ENCODE data around the gene MED29.

The MED29 gene

DNA sequence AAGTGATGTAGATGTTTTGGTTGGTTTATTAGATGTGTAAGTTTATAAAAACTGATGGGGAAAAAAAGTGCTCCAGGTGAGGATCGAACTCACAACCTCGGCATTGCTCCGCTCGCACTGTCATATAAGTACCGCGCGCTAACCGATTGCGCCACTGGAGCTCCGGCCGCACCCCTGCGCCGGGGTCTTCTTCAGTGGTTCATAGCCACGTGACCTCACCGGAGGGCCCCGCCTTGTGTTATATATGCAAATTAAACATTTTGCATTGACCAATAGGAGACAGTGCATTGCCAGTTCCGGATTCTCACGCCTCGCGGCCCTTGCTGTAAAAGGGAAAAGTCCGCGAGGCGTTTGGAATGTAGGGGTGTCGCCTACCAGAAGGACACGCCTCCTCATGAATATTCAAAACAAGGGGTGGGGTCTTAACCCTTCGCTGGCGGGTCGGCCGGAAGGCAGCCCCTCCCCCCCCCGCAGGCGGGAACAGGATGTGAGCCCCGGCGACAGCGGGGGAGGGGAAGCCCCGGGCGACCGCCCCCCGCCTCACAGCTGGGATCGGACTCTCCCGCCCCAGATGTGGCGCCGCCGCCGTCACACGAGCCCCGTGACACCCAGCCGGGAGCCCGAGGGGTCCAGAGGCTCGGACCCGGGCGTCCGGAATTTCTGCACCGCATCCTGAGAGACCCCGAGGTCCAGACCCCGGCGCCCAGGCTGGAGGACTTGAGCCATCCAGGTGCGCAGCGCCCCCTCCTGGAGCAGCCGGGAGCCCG is 21.1 kb downstream of the MED29 start, which contains the start of gene PLEKHG2:
TSS of gene PLEKHG2 (plus strand) at position 570 of the 767 bp plus-strand sequence. CDS start 1,418 bp downstream, outside the sequence.
- DNase-seq, result peak; percentile 95

DNA sequence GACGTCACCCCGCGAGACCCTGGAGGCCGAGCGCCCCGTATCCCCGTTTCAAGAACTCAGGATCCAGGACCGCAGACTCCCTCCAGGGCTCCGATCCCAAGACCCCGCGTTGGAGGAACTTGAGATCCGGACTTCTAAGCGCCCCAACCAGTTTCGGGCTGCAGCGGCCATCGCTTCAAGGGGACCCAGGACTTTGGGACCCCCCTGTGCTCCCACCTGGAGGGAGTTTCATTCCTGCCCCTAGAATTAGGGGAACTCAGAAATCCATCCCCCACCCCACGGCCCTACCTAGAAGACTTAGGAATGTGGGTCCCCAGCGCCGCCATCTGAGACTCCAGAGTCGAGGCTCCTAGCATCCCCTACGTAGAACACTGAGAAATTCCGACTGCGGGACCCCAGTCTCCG is 21.7 kb downstream of the MED29 start:
- DNase-seq, result no peak

GRCh38 chr19:39413272-39413910 is 22.2 kb downstream of the MED29 start:
- no peak for DNase-seq

DNA sequence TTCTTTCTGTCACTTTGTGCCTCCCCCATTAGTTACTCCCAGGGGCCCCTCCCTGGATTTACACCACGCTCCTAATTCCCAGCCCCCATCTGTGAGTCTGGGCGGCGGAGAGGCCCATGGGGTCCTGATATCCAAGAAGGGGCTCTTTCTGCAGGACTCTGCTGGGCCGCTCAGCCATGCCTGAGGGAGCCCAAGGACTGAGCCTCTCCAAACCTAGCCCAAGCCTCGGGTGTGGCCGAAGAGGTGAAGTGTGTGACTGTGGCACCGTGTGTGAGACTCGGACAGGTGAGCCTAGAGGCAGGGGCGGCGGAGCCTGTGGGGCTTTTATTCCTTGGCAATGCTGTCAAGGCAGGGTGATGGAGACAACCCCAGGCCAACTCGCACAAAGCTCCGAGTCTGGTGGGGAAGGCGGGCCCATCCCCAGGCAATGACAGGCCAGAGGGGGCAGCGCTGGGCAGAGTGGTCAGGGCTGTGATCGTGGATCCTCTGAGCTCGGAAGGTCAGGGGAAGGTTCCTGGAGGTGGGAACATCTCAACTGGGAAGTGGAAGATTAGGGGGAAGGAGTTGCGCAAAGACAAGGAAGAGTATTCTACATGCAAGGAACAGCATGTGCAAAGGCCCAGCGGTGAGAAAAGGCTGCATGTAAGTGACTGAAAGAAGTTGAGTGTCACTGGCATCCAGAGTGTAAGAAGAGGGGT is 22.9 kb downstream of the MED29 start:
- no peak for DNase-seq

DNA sequence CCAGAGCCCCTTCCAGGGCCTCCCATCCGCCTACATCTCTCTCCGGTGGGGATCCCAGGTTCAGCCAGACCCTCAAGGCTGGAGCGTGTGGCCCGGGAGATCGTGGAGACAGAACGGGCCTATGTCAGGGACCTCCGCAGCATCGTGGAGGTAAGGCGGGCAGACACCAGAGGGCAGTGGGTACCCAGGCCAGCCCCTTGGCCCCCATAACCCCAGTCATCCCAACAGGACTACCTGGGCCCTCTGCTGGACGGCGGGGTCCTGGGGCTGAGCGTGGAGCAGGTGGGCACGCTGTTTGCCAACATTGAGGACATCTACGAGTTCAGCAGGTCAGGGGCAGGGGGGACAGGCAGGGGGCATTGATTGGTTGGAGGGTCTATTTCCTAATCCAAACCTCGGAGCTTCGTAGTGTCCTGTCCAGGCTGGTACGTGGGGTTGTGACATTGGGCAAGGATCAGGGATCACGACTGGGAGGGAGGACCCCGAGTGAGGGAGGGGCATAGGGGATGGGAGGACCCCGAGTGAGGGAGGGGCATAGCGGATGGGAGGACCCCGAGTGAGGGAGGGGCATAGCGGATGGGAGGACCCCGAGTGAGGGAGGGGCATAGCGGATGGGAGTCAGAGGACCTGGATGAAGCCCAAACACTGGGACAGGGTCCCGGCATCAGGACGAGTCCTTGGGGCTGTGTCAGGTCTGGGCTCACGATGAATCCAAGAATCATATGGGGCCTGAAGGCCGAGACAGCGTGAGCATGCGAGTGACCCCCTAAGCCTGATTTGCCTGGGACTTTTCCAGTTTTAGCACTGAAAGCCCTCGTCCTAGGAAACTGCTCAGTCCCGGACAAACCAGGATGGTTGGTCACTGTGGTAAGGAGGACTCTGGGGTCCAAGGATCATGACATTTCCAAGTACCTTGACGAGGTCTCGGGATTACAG is 24.2 kb downstream of the MED29 start:
- no peak for DNase-seq

GRCh38 chr19:39416152-39417120 is 25.3 kb downstream of the MED29 start:
- no peak for DNase-seq

DNA sequence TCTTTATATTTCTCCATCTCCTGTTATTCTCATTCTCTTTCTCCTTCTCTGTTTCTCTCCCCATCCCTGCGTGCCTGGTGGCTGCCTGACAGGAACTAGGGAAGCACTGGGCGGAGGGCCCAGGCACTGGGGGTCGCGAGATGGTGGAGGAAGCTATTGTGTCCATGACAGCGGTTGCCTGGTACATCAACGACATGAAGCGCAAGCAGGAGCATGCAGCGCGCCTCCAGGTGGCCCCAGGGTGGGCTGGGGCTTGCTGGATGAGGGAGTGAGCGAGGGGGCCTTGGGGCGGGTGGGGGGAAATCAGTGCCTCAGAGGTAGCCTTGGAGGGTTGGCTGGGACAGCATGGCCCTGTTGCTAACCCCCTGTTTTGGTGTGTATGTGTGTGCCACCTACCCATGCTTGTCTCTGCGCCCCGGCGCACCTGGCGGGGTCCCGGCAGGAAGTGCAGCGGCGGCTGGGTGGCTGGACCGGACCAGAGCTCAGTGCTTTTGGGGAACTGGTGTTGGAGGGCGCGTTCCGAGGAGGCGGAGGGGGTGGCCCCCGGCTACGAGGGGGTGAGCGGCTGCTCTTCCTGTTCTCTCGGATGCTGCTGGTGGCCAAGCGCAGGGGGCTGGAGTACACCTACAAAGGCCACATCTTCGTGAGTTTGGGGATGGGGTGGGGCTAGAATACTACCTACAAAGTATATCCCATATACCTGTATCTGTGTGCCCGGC is 26.4 kb downstream of the MED29 start:
- no peak for DNase-seq

DNA sequence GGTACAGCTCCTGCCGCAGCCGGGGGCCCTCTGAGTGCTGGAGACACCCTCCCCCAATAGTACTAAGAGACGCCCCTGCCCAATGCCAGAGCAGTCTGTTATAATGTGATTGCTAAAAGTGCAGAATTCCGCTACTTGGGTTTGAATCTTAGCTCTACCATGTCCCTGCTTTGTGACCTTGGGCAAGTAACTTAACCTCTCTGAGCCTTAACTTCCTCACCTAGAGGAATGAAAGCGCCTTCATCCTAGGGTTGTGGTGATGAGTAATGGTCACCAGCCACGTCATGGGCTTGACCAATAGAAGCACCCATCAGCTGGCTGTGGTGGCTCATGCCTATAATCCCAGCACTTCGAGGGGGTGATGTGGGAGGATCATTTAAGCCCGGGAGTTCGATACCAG is 27.8 kb downstream of the MED29 start:
- DNase-seq, result no peak

- no peak for DNase-seq
Measured at GRCh38 chr19:39420769-39421168, 29.6 kb downstream of the MED29 start.

GRCh38 chr19:39422020-39422419 is 30.8 kb downstream of the MED29 start:
- no peak for DNase-seq

GRCh38 chr19:39423258-39424086 is 32.3 kb downstream of the MED29 start:
- no peak for DNase-seq

DNA sequence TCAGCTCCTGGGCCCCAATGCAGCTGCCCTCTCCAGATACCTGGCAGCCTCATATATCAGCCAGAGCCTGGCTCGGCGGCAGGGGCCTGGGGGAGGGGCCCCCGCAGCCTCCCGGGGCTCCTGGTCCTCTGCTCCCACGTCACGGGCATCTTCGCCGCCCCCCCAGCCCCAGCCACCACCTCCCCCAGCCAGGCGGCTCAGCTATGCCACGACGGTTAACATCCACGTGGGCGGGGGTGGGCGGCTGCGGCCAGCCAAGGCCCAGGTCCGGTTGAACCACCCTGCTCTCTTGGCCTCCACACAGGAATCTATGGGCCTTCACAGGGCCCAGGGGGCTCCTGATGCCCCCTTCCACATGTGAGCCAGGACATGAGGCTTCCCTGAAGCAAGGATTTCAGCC is 33.8 kb downstream of the MED29 start:
- DNase-seq, result no peak

GRCh38 chr19:39425744-39426143 is 34.6 kb downstream of the MED29 start:
- DNase-seq, result no peak

DNA sequence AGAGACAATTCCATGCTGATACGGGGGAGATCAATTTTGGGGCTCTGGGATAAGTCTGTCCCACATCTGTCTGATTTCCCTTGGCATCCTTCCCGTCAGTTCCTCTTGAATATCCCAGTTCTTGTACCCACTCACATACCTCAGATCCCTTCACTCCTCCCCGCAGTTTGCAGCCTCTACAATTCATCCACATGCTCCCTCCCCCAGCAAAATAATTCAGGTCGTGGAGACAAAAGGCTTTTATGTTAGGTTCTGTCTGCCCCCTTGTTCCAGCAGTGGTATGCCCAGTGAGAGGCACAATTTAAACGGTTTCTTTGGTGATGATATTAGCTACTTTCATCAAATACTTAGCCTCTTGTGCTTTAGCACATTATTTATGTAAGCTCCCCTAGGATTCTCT is 35.0 kb downstream of the MED29 start:
- DNase-seq, result no peak

DNA sequence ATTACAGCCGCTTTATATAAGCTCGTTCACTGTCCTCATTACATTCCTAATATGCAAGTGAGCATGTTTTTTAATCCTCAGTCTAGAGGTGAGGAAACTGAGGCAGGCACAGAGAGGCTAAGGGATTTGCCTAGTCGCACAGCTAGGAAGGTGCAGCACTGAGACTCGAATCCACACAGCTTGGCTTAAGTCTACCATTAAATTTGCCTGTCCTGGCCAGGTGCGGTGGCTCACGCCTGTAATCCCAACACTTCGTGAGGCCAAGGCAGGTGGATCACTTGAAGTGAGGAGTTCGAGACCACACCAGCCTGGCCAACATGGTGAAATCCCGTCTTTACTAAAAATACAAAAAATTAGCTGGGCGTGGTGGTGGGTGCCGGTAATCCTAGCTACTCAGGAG is 36.5 kb downstream of the MED29 start:
- no peak for DNase-seq

GRCh38 chr19:39428283-39429112 is 37.3 kb downstream of the MED29 start:
- DNase-seq, result no peak

- peak; percentile 70 for DNase-seq
Measured at GRCh38 chr19:39430675-39431593, 39.8 kb downstream of the MED29 start.

GRCh38 chr19:39432677-39433025 is 41.5 kb downstream of the MED29 start:
- no peak for DNase-seq
